SIG-M5 treated with dmso at 0.1 percent for 504 hours (cell line): ENCODE results near the gene PTCHD1.

Experiments
- DNase-seq: peaks from one replicate; lab custom pipeline; 2025; ENCODE audit not compliant: unreplicated experiment; lab: John Stamatoyannopoulos, UW

Gene PTCHD1

DNA sequence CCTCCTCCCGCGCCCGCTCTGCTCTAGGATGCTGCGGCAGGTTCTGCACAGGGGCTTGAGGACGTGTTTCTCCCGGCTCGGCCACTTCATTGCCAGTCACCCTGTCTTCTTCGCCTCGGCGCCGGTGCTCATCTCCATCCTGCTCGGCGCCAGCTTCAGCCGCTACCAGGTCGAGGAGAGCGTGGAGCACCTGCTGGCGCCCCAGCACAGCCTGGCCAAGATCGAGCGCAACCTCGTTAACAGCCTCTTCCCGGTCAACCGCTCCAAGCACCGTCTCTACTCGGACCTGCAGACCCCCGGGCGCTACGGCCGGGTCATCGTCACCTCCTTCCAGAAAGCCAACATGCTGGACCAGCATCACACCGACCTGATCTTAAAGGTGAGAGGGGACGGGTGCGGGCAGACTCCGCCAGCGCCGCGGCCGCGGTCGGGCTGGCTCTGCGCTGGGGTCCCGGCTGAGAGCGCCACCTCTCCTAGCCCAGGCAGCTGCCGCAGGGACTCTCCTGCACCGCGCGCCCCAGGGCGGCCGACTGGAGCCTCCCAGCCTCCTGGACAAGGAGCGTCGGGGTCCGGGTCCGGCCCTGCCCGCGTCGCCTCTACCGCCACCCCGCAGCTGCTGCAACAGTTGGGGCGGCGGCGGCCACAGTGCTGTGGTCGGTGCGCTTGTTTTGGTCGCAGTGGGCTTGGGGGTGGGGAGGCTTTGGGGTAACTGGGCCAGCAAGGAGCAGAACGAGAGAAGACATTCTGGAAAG is at the start of gene PTCHD1:
Gene PTCHD1 (plus strand): TSS at position 2 of the 752 bp plus-strand sequence. CDS start 27 bp downstream, at position 29.
- no peak for DNase-seq

DNA sequence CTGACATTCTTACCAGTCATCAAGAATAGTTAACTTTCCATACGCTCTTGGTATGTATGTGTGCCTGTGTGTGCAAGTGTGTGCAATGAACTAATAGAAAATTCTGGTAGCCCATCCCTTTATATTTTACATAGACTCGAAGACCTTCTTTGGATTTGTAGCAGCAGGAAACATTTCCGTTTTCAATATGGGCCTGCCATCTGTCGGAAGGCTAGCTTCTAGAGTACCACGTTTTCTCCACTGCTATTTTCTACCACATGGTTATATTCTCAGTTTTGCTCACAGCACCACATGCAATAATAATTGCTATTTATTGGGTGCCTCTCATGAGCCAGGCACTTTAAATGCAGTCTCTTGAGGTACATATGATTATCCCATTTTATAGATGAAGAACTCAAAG is 47.9 kb upstream of the PTCHD1 start:
- DNase-seq: no peak

DNA sequence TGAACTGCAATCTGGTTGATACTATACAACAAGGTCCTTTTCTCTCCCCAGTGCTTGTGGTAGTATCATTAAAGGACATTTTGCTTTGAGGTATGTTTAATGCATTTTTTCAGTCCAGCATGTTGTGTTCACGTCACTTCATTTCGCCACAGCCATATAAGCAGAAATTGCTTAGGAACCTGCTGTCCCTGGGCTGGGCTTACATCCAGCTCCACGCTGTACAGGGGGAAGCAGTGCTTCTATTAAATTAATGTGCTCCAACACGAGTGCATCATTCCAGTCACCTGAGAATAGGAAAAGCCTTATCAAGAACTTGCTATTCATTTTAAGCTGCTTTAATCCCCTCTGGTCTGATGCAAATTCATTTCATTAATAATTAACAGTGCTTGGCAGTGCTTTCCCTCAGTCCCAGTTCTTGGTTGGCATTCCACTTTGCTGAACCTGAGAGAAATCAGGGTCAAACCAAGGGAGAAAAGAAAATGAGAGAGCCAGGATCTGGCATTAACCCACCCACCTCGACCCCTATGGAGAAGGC is 47.4 kb upstream of the PTCHD1 start:
- no peak for DNase-seq

DNA sequence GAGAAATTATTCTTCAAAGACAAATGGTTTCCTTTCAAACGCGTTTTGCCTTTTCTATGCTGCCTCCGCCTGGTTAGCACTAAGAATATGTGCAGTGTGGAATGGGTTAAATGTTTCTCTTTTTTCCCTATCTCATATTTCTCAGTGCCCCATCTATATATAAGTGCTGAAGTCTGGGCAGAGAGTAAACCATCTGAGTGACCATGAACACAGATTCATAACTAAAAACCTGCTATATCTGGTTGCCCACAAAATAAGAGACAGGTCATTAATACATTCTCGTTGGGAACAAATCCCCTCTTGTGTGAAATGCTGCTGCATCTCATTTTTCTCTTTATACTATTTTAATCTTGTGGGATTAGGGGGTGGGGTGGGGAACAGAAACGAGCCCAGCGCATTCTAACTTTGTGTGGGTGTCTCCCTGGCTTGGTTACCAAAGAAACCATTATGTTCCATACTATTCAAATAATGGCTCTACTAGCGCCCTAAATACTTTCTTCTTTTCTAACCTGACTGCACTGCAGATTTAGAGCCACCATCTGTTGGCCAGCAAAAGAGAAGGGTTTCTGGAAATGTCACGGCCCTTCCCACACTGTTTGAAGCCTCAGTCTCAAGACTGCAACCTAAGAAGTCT is 42.2 kb upstream of the PTCHD1 start:
- DNase-seq: no peak

DNA sequence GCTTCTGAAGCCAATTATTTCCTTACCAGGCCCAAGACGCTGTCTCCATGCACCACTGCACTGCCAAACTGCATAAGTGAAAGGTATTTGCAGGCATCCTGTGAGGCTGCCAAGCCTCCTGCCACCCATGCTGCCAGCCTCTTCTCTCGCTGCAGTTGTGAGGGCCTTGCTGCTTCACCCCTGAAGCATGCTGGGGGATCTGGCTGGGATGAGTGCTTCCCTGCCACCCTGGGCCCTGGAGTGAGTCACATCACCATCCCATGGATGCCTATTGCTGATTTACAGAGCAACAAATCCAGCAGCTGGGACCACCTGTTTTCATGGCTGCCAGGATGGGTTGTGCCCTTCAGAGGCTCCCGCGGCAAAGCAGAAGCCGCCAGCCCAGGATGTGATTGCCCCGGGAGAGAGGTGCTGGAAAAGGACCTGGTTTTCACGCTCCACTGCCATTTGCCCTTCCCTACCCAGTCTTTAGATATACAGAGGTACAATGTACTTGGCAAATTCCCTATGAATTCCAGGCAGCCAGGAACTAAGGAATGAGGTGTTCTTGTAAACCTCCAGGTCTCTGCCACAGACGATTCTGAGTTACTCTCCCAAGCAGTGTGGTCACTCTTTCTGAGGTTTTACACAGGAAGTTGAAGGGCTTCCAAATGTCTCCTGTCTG is 41.5 kb upstream of the PTCHD1 start:
- no peak for DNase-seq

DNA sequence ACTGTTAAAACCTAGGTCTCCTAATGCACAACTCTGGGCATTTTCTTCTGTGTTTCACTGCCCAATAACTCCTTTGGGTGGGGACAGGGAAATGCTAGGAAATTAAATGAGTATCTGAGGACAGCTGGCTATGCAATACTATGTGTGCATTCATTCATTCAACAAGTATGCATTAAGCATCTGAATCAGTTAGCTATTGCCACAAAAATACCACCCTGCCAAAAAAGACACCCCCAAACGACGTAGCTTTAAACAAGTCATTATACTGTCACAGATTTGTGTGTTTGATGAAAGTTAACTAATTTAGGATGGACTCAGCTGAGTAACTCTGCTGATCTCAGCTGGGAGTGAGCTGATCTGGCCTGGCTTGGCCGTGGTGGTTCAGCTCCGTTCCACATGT is 29.8 kb upstream of the PTCHD1 start:
- no peak for DNase-seq

DNA sequence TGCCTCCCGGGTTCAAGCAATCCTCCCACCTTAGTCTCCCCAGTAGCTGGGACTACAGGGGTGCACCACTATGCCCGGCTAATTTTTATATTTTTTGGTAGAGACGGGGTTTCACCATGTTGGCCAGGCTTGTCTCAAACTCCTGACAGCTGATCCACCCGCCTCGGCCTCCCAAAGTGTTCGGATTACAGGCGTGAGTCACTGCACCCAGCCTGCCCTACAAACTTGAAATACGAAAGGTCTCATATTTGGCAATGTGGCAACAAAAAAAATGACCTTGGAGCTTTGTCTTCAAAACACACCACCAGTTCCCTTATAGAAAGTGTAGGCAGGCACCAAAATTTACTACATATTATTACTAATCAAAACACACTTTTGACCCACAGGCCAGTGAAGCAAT is 22.9 kb upstream of the PTCHD1 start:
- DNase-seq: no peak

DNA sequence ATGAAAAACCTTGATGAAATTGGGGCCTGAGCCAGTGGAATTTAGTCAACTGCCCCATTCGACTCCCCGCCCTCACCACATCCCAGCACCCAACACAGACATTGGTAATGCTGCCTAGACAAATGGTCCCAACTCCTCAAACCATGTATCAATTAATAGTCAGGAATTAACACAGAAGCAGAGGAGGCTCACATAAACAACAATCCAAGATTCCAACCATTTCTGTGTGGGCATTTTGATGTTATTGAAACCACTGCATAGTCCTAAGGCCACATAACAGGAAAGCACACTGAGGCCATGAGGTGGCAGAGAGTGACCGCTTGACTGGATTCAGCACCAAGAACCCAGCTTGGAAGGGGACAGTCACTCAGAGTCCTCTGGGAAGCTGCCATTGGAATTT is 22.5 kb upstream of the PTCHD1 start:
- no peak for DNase-seq

DNA sequence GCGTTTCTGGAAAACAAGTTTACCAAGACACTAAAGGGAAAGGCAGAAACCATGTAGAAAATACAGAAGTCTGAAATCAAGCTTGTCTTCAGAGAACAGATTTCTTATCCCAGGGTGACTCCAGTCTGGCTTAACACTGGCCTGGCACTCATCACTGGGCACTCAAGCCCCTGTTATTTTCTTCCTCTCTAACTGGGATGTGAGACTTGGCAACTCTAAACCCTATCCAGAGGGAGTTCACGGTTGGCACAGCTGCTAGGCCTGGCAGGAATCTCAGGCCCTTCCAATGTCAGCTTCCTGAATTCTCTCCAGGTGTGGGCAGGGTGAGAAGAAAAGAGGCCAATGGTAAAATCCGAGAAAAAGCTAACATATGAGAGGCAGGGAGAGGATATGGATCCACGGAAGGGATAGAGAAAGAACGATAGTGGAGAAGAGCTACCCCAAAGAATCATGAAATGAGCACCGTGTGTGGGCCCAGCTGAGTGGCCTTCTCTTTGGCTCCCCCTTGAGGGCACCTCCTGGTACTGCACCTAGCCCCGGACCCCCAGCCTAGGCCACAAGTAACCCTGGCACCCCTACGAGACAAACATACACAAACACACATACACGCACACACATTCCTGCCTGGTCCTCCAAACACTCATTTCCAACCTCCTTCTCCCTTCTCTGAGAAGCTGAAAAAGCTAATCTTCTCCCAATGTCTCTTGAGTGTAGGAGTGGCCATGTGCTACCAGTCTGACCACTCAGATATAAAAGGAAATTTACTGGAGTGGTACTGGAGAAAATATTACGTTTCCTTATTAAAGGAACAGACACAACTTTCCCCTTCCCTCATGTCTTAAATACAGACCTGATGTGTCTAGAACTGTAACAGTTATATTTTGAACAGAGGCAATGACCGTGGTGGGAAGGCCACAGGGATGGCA is 16.6 kb upstream of the PTCHD1 start:
- DNase-seq: peak; percentile 2

DNA sequence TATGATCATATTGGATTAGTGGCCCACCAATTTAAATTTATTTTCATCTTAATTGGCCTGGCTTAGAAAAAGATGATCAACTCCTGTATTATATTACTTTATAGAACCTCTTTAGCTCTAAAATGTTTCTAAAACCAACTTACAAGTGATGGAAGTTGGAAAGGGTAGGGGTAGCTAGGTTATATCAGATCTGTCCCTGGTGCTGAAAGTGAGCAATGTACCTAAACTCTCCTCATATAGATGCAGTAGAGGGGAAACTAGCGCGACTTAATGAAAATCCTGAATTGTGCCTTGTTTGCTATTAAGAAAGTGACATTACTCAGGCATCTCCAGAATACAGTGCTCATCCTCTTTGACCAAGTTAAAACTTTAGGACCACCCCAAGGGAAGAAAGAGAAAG is 7.5 kb upstream of the PTCHD1 start:
- DNase-seq: no peak

DNA sequence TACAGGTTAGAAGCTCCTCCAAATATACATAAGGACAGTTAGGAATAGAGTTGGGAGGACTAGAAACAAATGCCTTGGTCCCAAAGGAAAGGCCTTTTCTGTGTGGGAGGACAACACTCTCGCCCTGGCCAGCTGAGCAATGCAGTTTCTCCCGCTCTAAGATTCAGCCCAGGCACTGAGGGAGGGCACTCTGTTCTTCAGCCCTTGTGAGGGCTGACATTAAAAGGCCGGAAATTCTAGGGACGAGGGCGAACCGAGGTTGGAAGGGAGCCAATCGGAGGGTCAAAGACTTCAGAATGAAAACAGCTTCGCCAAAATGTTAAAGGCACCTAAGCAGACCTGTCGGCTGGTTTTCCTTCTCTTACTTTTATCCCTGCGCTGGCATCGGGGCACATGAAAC is 2.9 kb upstream of the PTCHD1 start:
- DNase-seq: no peak

DNA sequence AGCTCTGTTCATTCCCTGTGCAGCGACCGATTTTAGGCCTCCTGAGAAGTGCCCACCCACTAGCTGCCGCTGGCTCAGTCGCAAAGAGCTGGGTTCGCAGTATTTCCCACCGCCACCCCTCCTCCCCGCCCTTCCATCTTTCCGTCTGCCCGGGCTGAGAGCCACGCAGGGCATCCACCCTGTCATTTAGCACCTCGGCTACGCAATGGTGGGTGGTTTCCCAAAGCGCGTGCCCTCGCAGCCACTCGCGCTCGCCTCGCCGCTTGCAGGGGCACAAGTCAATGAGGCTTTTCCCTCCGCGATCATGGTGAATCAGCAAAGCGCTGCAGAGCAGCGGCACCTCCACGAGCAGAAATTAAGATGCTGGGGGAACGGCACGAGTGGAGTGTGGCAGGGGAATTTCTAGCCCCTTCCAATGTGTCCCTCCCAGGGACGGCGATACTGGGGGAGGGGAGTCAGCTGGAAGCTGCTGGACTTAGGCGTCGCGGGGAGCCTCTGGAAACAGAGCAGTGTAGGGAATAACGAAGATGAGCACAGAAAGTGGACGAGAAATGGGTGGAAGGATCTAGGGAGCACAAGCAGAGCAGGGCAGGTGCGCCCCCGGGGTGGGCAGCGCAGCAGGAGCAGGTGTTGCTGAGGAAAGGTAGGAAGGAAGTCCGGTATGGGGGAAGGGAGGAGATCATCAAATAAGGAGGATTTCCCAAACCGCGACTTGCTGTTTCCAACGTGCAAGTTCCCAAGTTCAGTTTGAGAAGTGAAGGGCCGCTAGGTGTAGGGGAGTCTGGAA is 2.4 kb upstream of the PTCHD1 start:
- no peak for DNase-seq

DNA sequence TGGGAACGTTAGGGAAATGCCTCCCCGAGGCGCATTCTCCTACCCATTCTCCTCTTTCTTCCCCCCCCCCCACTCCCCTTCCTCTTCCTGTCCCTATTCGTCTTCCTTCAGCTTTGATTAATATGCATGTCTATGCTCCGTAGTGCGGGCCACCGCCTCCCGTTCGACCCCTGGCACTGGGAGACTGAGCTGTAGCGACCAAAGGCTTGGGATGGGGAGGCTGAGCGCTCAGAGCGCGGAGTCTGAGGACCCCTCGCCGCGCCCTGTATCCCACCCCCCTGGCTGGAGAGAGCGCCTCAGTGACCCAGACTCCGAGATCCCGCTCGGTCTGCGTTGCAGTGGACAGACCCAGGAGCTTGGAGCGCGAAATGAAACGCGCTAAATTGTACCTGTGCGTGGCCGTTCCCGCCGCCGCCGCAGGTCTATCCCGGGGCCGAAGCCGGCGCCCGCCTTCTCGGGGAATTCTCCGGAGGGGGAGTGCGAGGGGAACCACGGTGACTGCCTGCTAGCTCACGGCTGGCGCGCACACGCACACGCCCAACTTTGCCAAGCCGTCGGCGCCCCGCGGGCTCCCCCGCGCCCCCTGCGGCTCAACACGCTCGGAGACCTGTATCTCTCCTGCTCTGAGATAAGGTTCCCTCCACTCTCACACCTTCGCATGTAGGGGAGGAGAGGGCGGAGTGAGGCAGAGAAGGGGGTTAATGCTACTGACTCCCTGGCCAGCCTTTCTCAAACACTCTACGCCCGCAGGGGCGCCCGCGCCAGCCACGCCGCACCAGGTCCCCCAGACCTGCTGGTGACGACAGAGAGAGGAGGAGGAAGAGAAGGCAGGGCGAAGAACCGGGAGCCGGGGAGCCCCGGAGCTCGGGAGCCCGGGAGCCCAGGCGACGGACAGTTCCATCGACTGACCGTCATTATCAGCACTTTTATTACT is 1.5 kb upstream of the PTCHD1 start:
- no peak for DNase-seq

DNA sequence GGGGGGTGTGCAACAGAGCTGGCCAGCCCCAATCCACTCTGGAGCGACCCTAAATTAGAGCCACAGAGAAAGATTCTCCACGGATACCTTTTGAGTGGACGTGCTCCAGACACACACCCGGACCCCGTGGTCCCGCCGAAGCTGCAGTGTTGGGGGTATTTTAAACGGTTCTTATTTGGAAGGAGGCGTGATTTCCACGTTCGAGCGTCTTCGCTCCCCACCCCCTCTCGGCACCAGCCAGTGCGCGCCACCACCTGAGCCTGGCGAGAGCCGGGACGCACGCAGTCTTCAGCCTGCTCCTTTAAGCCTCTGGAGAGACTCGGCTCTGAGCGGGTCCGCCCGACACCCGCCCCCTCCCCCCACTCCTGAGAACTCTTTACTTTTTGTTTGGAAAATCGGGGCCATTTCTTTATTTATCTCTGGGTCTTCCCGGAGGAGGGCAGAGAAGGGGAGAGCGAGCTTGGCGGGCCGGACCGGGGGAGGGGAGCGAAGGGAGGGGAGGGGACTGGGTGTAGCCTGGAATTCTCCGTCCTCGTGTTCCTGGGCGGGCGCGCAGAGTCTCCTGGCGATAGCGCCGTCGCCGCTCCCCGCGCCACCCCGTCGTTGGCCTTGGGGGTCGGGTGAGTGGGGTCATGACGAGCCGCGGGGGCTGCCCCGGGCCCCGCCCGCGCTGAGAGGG is 668 bp upstream of the PTCHD1 start:
- no peak for DNase-seq

DNA sequence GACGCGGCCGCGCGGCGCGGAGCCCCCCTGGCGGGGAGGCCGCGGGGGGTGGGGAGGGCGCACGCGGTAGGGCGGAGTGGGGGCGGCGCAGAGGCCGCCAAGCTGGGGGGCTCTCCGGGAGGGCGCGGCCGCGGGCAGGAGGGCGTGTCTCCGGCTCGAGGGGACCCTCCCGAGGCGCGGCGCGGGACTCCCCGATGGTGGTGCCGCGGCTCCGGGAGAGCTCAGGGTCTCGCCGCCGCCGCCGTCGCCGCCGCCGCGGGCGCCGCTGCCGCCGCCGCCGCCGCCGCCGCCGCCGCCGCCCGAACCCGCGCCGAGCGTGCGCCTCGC is 165 bp upstream of the PTCHD1 start:
- no peak for DNase-seq

DNA sequence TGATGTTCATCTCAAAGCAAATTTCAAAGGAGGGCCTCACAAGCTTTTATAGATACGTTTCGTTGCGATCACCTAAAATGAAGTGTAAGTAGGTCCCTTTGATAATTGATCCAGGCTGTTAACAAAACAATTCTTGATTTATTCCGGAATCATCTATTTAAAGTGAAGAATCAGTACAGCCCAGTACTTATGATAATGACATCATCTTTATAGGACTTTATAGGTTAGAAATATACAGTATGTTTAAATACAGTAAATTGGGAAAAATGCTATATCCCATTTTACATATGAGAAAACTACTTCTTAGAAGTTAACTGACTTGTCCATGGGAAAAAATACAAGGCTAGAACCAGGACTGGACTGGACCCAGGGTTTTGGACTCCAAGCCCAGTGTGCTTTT is 3.7 kb downstream of the PTCHD1 start:
- no peak for DNase-seq

DNA sequence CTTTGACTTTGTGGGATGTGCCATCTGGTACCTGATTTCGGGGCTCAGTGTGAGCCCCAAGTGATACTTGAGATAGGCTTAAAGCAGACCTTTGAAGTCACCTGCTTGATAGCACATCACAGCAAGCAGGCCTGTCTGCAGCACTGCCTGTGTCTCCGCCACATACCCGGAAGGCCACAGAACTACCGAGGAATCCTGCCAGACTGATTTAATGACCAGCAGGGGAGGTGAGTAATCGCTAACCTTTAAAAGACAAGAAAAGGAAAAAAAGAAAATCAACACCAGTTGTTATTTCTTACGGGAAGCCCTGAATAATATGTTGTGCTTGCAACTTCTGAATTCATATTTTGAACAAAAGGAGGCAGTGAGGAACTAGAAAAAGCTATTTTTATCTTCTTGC is 6.8 kb downstream of the PTCHD1 start:
- no peak for DNase-seq

DNA sequence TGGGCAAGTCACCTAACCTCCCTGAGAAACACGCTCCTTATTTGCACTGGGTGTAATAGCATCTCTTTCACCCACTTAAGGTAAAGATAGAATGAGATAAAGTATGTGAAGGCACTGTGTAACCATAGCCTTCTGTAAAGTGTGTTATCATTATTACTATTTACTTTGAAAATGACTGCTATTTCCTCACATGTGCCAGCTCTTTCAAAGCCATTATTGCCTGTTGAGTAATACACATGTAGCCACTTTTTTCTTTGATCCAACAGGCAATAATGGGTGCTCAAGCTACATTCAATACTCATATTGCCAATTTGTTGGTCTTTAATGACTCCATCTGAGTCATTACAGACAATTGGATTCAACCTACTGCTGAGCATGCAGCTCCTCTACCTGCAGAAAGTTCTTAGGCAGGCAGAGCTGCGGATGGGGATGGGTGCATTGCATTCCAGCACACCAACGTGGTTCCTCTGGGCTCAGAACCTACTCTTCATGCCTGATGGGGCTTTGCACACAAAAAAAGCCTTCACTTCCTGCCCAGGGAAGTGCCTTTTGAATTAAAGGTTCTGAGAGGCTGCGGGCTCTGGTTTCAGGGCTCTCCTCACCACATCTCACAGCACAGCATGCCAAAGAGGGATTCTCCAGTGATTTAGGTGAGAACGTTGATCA is 9.7 kb downstream of the PTCHD1 start:
- DNase-seq: no peak
